ENCODE measurements around the gene GEMIN4.
A peak's percentile ranks its signal among the peaks of the same experiment; 100 is the strongest.
"Not testable (repeated sequence)": the region's sequence is repeated elsewhere in the genome, so short reads cannot be mapped to it uniquely, and the experiment has no call there.

The GEMIN4 gene

GRCh38 chr17:752002-752619 lies at the start of gene GEMIN4:
GEMIN4 (minus strand) TSS chr17:752264; CDS start chr17:752142, 122 bp downstream.
- peak; percentile 42 for DNase-seq

GRCh38 chr17:801660-802059 lies 49.6 kb upstream of the GEMIN4 start:
- DNase-seq, result no peak

- no peak for DNase-seq
These were observed 48.6 kb upstream of the GEMIN4 start for GRCh38 chr17:800446-801242.

GRCh38 chr17:799261-799660 lies 47.2 kb upstream of the GEMIN4 start:
- DNase-seq, result no peak

GRCh38 chr17:798246-798645 lies 46.2 kb upstream of the GEMIN4 start:
- DNase-seq, result no peak

- no peak for DNase-seq
These were observed 45.3 kb upstream of the GEMIN4 start for GRCh38 chr17:797236-797840.

GRCh38 chr17:796609-797008 lies 44.5 kb upstream of the GEMIN4 start:
- DNase-seq, result no peak

- no peak for DNase-seq
These were observed 43.7 kb upstream of the GEMIN4 start for GRCh38 chr17:795721-796120.

GRCh38 chr17:795276-795675 lies 43.2 kb upstream of the GEMIN4 start:
- no peak for DNase-seq

GRCh38 chr17:794876-795275 lies 42.8 kb upstream of the GEMIN4 start:
- DNase-seq, result no peak

GRCh38 chr17:792277-792676 lies 40.2 kb upstream of the GEMIN4 start:
- DNase-seq, result no peak

- DNase-seq, result no peak
These were observed 39.8 kb upstream of the GEMIN4 start for GRCh38 chr17:791829-792228.

GRCh38 chr17:790874-791247 lies 38.8 kb upstream of the GEMIN4 start:
- DNase-seq, result not testable (repeated sequence)

GRCh38 chr17:789931-790873 lies 38.1 kb upstream of the GEMIN4 start:
- not testable (repeated sequence) for DNase-seq

- DNase-seq, result no peak
These were observed 37.2 kb upstream of the GEMIN4 start for GRCh38 chr17:789160-789840.

- DNase-seq, result no peak
These were observed 36.5 kb upstream of the GEMIN4 start for GRCh38 chr17:788551-788950.

GRCh38 chr17:787641-788221 lies 35.7 kb upstream of the GEMIN4 start:
- DNase-seq, result no peak

- DNase-seq, result not testable (repeated sequence)
These were observed 33.8 kb upstream of the GEMIN4 start for GRCh38 chr17:785901-786300.

GRCh38 chr17:784143-784542 lies 32.1 kb upstream of the GEMIN4 start:
- no peak for DNase-seq

- DNase-seq, result no peak
These were observed 30.0 kb upstream of the GEMIN4 start, which contains the start of the genes GLOD4 and MRM3 for GRCh38 chr17:781805-782731. GLOD4 (minus strand) TSS chr17:782280; CDS start chr17:782255, 25 bp downstream. MRM3 (plus strand) TSS chr17:782353; CDS start chr17:782379, 26 bp downstream.

GRCh38 chr17:778096-778495 lies 26.0 kb upstream of the GEMIN4 start:
- no peak for DNase-seq
